ENCODE data around the gene MAP7D2. TPM values are rescaled to one million over a fixed set of nuclear protein-coding genes. Genes with fewer than 3 reads are reported as not detected.

The MAP7D2 gene
- total RNA-seq, 1 experiment from 2014 or later, result 0.15 TPM

- Histone ChIP-seq H3K4me2 (ENCODE audit: low read length) (peak overlapping the region; percentile 49), H2AFZ (ENCODE audit: low read depth, low read length, poor library complexity, severe bottlenecking) (peak overlapping the region; percentile 90), H3K4me3 (replicated peaks in 1 of 2; ENCODE audit: low read depth in 1 of 2, low read length in 2 of 2) (no peak overlapping the region), H3K27me3 (ENCODE audit: insufficient read depth, low read length) (no peaks in the 10 kb centered on the region), H3K9ac (ENCODE audit: low read length) (no peak overlapping the region), H3K9me2 (ENCODE audit: insufficient read depth) (no peaks in the 10 kb centered on the region), H3K36me3 (ENCODE audit: control insufficient read depth in 1 of 2, insufficient read depth in 2 of 2, low read length in 2 of 2) (no peaks in the 10 kb centered on the region), H3K79me2 (ENCODE audit: insufficient read depth, low read length) (no peaks in the 10 kb centered on the region), H4K20me1 (ENCODE audit: insufficient read depth) (no peaks in the 10 kb centered on the region), H3K27ac (ENCODE audit: low read depth, low read length) (no peak overlapping the region), H3K4me1 (ENCODE audit: control insufficient read depth in 1 of 2, insufficient read depth in 2 of 2, low read length in 2 of 2) (peaks cover 5 to 17% of the 10 kb centered on the region in 2 experiments), H3K9me3 (ENCODE audit: control insufficient read depth in 1 of 2, insufficient read depth in 1 of 2, low read depth in 1 of 2, low read length in 2 of 2) (no peaks in the 10 kb centered on the region)
- peak; percentile 38 for DNase-seq (ENCODE audit: low read depth, low spot score)
- CTCF ChIA-PET, result interaction anchor here (0.7 to 3.1 kb wide), 6 partner anchors 10 to 684 kb away, joined by 3 to 31 read pairs (median 5); partner anchors contain the start of gene SH3KBP1
- peak; percentile 79 for TF ChIP-seq RAD21 (IDR thresholded peaks at IDR 0.05; ENCODE audit: low read depth)
- TF ChIP-seq, protein P1, sequence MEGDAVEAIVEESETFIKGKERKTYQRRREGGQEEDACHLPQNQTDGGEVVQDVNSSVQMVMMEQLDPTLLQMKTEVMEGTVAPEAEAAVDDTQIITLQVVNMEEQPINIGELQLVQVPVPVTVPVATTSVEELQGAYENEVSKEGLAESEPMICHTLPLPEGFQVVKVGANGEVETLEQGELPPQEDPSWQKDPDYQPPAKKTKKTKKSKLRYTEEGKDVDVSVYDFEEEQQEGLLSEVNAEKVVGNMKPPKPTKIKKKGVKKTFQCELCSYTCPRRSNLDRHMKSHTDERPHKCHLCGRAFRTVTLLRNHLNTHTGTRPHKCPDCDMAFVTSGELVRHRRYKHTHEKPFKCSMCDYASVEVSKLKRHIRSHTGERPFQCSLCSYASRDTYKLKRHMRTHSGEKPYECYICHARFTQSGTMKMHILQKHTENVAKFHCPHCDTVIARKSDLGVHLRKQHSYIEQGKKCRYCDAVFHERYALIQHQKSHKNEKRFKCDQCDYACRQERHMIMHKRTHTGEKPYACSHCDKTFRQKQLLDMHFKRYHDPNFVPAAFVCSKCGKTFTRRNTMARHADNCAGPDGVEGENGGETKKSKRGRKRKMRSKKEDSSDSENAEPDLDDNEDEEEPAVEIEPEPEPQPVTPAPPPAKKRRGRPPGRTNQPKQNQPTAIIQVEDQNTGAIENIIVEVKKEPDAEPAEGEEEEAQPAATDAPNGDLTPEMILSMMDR (IDR thresholded peaks at IDR 0.05 in 2 of 3, conservative IDR thresholded peaks at IDR 0.05 in 1 of 3; ENCODE audit: borderline replicate concordance in 1 of 3, insufficient read depth in 1 of 3, low read depth in 2 of 3, low read length in 2 of 3), result peak; percentile 50 to 69 (median 61); a peak in 5 of 6 replicates
- TF ChIP-seq EZH2phosphoT487 (IDR thresholded peaks at IDR 0.05; ENCODE audit: borderline replicate concordance), result no peak
- BruUV-seq (replicated peaks), result no TSS peak
- peak; percentile 88 for ATAC-seq
- intact Hi-C loops (cut with micrococcal nuclease), result loop anchor here (1.0 to 10.0 kb wide), 2 partner anchors 162 to 332 kb away; no protein-coding TSS in a partner anchor
- RAD21 ChIA-PET (ENCODE audit: low non-redundant PET in 1 of 2, low total read pairs in 2 of 2, uncharacterized antibody in 2 of 2, unreplicated experiment in 2 of 2), result interaction anchor here (1.0 kb wide), 2 partner anchors 162 kb away, joined by 4 to 5 read pairs; no protein-coding TSS in a partner anchor
- POLR2A ChIA-PET, result no interaction called here
Observed at GRCh38 chrX:20066968-20067708, 49.6 kb downstream of the MAP7D2 start.

DNA sequence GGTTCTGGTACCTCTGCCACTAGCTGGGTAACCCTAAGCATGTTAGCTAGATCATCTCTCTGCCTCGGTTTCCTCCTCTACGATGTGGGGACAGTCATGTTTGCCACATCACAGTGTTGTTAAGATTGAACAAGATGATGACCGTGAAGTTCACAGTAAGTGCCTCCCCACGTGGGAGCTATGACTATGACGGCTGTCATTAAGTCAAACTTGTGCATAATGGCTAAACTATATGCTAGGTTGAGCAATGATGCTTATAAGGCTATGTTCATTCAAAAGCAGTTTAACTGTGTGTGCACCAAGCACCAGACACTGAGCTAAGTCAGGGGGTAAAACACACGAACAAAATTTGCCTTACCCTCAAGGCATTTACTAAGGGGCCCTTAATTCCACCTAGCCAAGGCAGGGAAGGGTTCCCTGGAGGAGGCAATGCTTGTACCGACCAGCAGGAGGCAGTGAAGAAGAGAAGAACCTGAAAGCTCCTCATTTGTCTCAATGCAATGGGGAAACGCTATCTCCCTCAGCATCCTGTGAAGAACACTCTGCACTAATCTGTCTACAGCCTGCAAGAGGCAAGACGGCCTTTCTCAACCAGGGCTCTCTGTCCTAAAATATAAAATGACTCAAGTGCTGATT is 52.9 kb downstream of the MAP7D2 start:
- no TSS peak for BruUV-seq (replicated peaks)
- Histone ChIP-seq H3K4me2 (ENCODE audit: low read length) (no peak overlapping the region), H3K9me2 (ENCODE audit: insufficient read depth) (no peaks in the 10 kb centered on the region), H3K36me3 (ENCODE audit: control insufficient read depth in 1 of 2, insufficient read depth in 2 of 2, low read length in 2 of 2) (no peaks in the 10 kb centered on the region), H3K4me3 (replicated peaks in 1 of 2; ENCODE audit: low read depth in 1 of 2, low read length in 2 of 2) (no peak overlapping the region), H3K9ac (ENCODE audit: low read length) (no peak overlapping the region), H4K20me1 (ENCODE audit: insufficient read depth) (no peaks in the 10 kb centered on the region), H3K79me2 (ENCODE audit: insufficient read depth, low read length) (no peaks in the 10 kb centered on the region), H3K27me3 (ENCODE audit: insufficient read depth, low read length) (no peaks in the 10 kb centered on the region), H3K4me1 (ENCODE audit: control insufficient read depth in 1 of 2, insufficient read depth in 2 of 2, low read length in 2 of 2) (peaks cover 8 to 33% of the 10 kb centered on the region in 2 experiments), H2AFZ (ENCODE audit: low read depth, low read length, poor library complexity, severe bottlenecking) (no peak overlapping the region), H3K27ac (ENCODE audit: low read depth, low read length) (no peak overlapping the region), H3K9me3 (ENCODE audit: control insufficient read depth in 1 of 2, insufficient read depth in 1 of 2, low read depth in 1 of 2, low read length in 2 of 2) (no peaks in the 10 kb centered on the region)
- ChIA-PET CTCF (interaction anchor here (0.9 kb wide), 1 partner anchor 159 kb away, joined by 3 read pairs; no protein-coding TSS in a partner anchor), POLR2A (no interaction called here), RAD21 (ENCODE audit: low non-redundant PET in 1 of 2, low total read pairs in 2 of 2, uncharacterized antibody in 2 of 2, unreplicated experiment in 2 of 2) (interaction anchor here in 1 of 2 experiments (0.7 kb wide), 1 partner anchor 48 kb away, joined by 3 read pairs; no protein-coding TSS in a partner anchor)
- no peak for TF ChIP-seq POLR2A (IDR thresholded peaks at IDR 0.05; ENCODE audit: borderline replicate concordance, extremely low read depth, insufficient read depth, insufficient read length)
- TF ChIP-seq, protein P1 (IDR thresholded peaks at IDR 0.05 in 2 of 3, conservative IDR thresholded peaks at IDR 0.05 in 1 of 3; ENCODE audit: borderline replicate concordance in 1 of 3, insufficient read depth in 1 of 3, low read depth in 2 of 3, low read length in 2 of 3), result peak in 2 of 3 experiments; percentile 31 to 53; a peak in 4 of 6 replicates
- intact Hi-C loops (cut with micrococcal nuclease), result loop anchor here (10.0 kb wide), 1 partner anchor 329 kb away; no protein-coding TSS in a partner anchor
- ATAC-seq, result no peak
- DNase-seq (ENCODE audit: low read depth, low spot score), result no peak

All from HCT116 (cell line).